HFF-Myc (cell line): Measurements from ENCODE around the gene KCP.

Experiments used
- DNase-seq: peaks from one replicate; pipeline ENCODE4 v3.0.0-alpha.2; 2011; ENCODE audit warnings: low read depth; ENCODE audit errors: extremely low read depth
- H3K4me3 ChIP-seq: replicated peaks from 2 replicates; pipeline ENCODE4 v1.5.1; 2011; ENCODE audit warnings: low read depth, mild to moderate bottlenecking, control low read depth, low read length
- CTCF ChIP-seq: IDR thresholded peaks from 2 replicates; pipeline ENCODE4 v1.5.1; 2012; ENCODE audit warnings: mild to moderate bottlenecking, low read depth, low read length, control low read depth; ENCODE audit errors: missing control alignments

Gene KCP

GRCh38 chr7:128894101-128894440, 16.4 kb downstream of the KCP start:
- DNase-seq: no peak
- H3K4me3 ChIP-seq: no peak overlapping the region
- no peak for TF ChIP-seq CTCF

GRCh38 chr7:128893251-128894100, 17.0 kb downstream of the KCP start:
- H3K4me3 ChIP-seq: no peak overlapping the region
- no peak for DNase-seq
- no peak for TF ChIP-seq CTCF

GRCh38 chr7:128892521-128893250, 17.8 kb downstream of the KCP start:
- H3K4me3 ChIP-seq: no peak overlapping the region
- TF ChIP-seq CTCF: no peak
- DNase-seq: no peak

GRCh38 chr7:128891942-128892269, 18.6 kb downstream of the KCP start:
- TF ChIP-seq CTCF: no peak
- H3K4me3 ChIP-seq: no peak overlapping the region

GRCh38 chr7:128891110-128891941, 19.2 kb downstream of the KCP start:
- no peak for TF ChIP-seq CTCF
- DNase-seq: no peak
- H3K4me3 ChIP-seq: no peak overlapping the region

More at GRCh38 chr7:128891942-128892269, 18.6 kb downstream of the KCP start:
- no peak for DNase-seq

- no peak for TF ChIP-seq CTCF
- no peak overlapping the region for H3K4me3 ChIP-seq
- no peak for DNase-seq
Observed at GRCh38 chr7:128890306-128891109, 20.0 kb downstream of the KCP start.
